Right lobe of liver (tissue), 6 donors: Measurements from ENCODE around the gene AHNAK2. TPM values are rescaled to one million over a fixed set of nuclear protein-coding genes. Genes with fewer than 3 reads are reported as not detected.
"Not testable (repeated sequence)": the region's sequence is repeated elsewhere in the genome, so short reads cannot be mapped to it uniquely, and the experiment has no call there.

Experiments used
- ATAC-seq, 4 donors: fragments of 200-7000 bp; cut with Tn5 transposase; one replicate each; pipeline ENCODE4 v1.9.1; 2020; ENCODE audit warnings: mild to moderate bottlenecking in 4 of 4, moderate library complexity in 4 of 4
- DNase-seq, 3 donors: peaks; one replicate each; pipeline ENCODE4 v3.0.0-alpha.2; 2020
- H3K27ac ChIP-seq, 3 donors: fragments of 200-600 bp; one replicate each; pipeline ENCODE4 v1.8.0; 2022
- H3K27me3 ChIP-seq, 2 donors: fragments of 200-600 bp; one replicate each; pipeline ENCODE4 v1.8.0; 2022
- H3K36me3 ChIP-seq, 4 donors: fragments of 200-600 bp; sonication (generic) in 1 of 4; one replicate each; pipeline versions ENCODE4 v1.5.1 to v1.8.0; 2017 to 2022; ENCODE audit warnings: control low read depth in 1 of 4
- H3K4me1 ChIP-seq, 4 donors: fragments of 200-600 bp; sonication (generic) in 1 of 4; one replicate each; pipeline versions ENCODE4 v1.5.1 to v1.8.0; 2017 to 2022; ENCODE audit warnings: control low read depth in 1 of 4
- H3K4me3 ChIP-seq, 3 donors: fragments of 200-600 bp; one replicate each; pipeline ENCODE4 v1.8.0; 2022
- H3K9me3 ChIP-seq, 4 donors: fragments of 200-600 bp; sonication (generic) in 1 of 4; one replicate each; pipeline versions ENCODE4 v1.5.1 to v1.8.0; 2017 to 2022; ENCODE audit warnings: control low read depth in 1 of 4
- POLR2A ChIP-seq: fragments of 450-650 bp; IDR thresholded peaks from one replicate; pipeline ENCODE4 v1.6.1; 2017; ENCODE audit warnings: antibody characterized with exemption, mild to moderate bottlenecking
- WGBS: methylation state at CpG from one replicate; pipeline ENCODE4 v1.1.6; 2018; ENCODE audit warnings: low coverage, low lambda C conversion rate; ENCODE audit not compliant: insufficient coverage; ENCODE audit errors: missing lambda C conversion rate; 5-methylcytosine and 5-hydroxymethylcytosine counted together
- intact Hi-C, 2 donors: fragments of 100-400 bp; cut with DNase I; formaldehyde crosslinking; loops; one replicate each; pipeline versions ENCODE4 v1.11.2 to v1.14.1; 2022
- total RNA-seq, 6 experiments: library from RNA; depleted of rRNA in 2 of 6; stranded (reverse); fragments of >200 nt in 2 of 6; fragmentation: NEBNext Ultra II Directional in 3 of 6; extraction: Animal tissue kit (Norgen Biotek cat#: 25700) in 3 of 6; gene quantifications; one replicate each; pipeline versions ENCODE4 v1.1.0 to v1.2.4, GENCODE V29; 2016 to 2023
- TF ChIP-seq, protein P1 (sequence below), 4 donors: fragments of 200-600 bp in 3 of 4; fragments of 450-650 bp in 1 of 4; IDR thresholded peaks; one replicate each; pipeline versions ENCODE4 v1.5.1 to v1.8.0; 2016 to 2022; ENCODE audit warnings: antibody characterized with exemption in 4 of 4, mild to moderate bottlenecking in 2 of 4
- donor health status: DM: no; HTN: yes; CAD: no.
- donor health status: DM: no; HTN: no; CAD: no.
- donor health status: DM: no; HTN: no; CAD: no.
- donor health status: DM: no; HTN: yes; CAD: no.
- donor health status: DM: no; HTN: yes; CAD: no.

The AHNAK2 gene
- total RNA-seq, 6 experiments from 2014 or later: 2.1 to 12.2 (median 4.6) TPM

DNA sequence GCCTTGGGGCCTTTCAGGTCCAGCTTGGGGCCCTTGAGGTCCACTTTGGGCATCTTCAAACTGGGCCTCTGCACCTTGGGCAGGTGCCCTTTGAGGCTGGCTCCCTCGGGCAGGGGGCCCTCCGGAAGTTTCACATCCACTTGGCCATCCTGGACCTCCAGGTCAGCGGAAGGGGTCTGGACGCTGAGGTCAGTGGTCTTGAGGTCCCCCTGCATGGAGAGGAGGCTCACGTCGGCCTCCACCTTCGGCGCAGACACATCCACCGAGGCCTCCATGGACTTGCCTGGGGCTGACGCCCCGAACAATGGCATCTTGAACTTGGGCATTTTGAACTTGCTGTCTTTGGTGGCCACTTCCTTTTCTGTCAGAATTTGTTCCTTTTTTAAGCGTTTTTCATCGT is 25.1 kb downstream of the AHNAK2 start:
- Histone ChIP-seq H3K4me3 (no peak overlapping the region), H3K27me3 (peaks cover 0 to 8% of the 10 kb centered on the region in 2 donors), H3K4me1 (no peaks in the 10 kb centered on the region), H3K27ac (no peak overlapping the region), H3K36me3 (no peaks in the 10 kb centered on the region), H3K9me3 (no peaks in the 10 kb centered on the region)
- DNase-seq (peak in 1 of 3 donors; percentile 40), ATAC-seq (no peak)
- TF ChIP-seq POLR2A: no peak
- TF ChIP-seq, protein P1, sequence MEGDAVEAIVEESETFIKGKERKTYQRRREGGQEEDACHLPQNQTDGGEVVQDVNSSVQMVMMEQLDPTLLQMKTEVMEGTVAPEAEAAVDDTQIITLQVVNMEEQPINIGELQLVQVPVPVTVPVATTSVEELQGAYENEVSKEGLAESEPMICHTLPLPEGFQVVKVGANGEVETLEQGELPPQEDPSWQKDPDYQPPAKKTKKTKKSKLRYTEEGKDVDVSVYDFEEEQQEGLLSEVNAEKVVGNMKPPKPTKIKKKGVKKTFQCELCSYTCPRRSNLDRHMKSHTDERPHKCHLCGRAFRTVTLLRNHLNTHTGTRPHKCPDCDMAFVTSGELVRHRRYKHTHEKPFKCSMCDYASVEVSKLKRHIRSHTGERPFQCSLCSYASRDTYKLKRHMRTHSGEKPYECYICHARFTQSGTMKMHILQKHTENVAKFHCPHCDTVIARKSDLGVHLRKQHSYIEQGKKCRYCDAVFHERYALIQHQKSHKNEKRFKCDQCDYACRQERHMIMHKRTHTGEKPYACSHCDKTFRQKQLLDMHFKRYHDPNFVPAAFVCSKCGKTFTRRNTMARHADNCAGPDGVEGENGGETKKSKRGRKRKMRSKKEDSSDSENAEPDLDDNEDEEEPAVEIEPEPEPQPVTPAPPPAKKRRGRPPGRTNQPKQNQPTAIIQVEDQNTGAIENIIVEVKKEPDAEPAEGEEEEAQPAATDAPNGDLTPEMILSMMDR (IDR thresholded peaks at IDR 0.05): no peak
- intact Hi-C loops: no loop called here
- WGBS: 70% methylated on average over 5 of the region's 13 CpGs

DNA sequence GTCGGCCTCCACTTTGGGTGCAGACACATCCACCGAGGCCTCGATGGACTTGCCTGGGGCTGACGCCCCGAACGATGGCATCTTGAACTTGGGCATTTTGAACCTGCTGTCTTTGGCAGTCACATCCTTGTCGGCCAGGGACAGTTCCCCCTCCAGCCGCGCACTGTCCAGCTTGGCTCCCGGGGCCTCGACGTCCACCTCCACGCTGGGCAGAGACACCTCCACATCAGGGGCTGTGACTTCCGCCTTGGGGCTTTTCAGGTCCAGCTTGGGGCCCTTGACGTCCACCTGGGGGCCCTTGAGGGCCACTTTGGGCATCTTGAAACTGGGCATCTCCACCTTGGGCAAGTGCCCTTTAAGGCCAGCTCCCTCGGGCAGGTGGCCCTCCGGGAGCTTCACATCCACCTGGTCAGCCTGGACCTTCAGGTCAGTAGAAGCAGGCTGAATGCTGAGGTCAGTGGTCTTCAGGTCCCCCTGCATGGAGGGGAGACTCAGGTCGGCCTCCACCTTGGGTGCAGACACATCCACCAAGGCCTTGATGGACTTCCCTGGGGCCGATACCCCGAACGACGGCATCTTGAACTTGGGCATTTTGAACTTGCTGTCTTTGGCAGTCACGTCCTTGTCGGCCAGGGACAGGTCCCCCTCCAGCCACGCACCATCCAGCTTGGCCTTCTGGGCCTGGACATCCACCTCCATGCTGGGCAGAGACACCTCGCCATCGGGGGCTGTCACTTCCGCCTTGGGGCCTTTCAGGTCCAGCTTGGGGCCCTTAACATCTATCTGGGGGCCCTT is 26.1 kb downstream of the AHNAK2 start:
- H3K27ac ChIP-seq, H3K4me1 ChIP-seq, DNase-seq, intact Hi-C loops, H3K9me3 ChIP-seq, ATAC-seq, H3K27me3 ChIP-seq, H3K4me3 ChIP-seq, H3K36me3 ChIP-seq: not testable (repeated sequence)
- no CpG with 5 or more reads among the region's 28 CpGs for WGBS

DNA sequence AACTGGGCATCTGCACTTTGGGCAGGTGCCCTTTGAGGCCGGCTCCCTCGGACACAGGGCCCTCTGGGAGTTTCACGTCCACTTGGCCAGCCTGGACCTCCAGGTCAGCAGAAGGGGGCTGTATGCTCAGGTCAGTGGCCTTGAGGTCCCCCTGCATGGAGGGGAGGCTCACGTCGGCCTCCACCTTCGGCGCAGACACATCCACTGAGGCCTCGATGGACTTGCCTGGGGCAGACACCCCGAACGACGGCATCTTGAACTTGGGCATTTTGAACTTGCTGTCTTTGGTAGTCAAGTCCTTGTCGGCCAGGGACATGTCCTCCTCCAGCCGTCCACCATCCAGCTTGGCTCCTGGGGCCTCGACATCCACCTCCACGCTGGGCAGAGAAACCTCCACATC is 27.5 kb downstream of the AHNAK2 start:
- DNase-seq, H3K4me3 ChIP-seq, H3K9me3 ChIP-seq, H3K4me1 ChIP-seq, H3K27ac ChIP-seq, H3K36me3 ChIP-seq, H3K27me3 ChIP-seq, intact Hi-C loops, ATAC-seq: not testable (repeated sequence)
- WGBS: no CpG with 5 or more reads among the region's 15 CpGs

DNA sequence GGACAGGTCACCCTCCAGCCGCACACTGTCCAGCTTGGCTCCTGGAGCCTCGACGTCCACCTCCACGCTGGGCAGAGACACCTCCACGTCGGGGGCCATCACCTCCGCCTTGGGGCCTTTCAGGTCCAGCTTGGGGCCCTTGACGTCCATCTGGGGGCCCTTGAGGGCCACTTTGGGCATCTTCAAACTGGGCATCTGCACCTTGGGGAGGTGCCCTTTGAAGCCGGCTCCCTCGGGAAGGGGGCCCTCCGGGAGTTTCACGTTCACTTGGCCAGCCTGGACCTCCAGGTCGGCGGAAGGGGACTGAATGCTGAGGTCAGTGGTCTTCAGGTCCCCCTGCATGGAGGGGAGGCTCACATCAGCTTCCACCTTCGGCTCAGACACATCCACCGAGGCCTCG is 28.2 kb downstream of the AHNAK2 start:
- Histone ChIP-seq H3K36me3 (no peaks in the 10 kb centered on the region), H3K4me1 (no peaks in the 10 kb centered on the region)

DNA sequence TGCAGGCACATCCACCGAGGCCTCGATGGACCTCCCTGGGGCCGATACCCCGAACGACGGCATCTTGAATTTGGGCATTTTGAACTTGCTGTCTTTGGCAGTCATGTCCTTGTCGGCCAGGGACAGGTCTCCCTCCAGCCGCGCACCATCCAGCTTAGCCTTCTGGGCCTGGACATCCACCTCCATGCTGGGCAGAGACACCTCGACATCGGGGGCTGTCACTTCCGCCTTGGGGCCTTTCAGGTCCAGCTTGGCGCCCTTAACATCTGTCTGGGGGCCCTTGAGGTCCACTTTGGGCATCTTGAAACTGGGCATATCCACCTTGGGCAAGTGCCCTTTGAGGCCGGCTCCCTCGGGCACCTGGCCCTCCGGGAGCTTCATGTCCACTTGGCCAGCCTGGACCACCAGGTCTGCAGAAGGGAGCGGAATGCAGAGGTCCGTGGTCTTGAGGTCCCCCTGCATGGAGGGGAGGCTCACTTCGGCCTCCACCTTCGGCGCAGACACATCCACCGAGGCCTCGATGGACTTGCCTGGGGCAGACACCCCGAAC is 28.7 kb downstream of the AHNAK2 start:
- H3K9me3 ChIP-seq, H3K27me3 ChIP-seq, H3K36me3 ChIP-seq, intact Hi-C loops, H3K4me1 ChIP-seq, H3K27ac ChIP-seq, H3K4me3 ChIP-seq, ATAC-seq, DNase-seq: not testable (repeated sequence)
- 60% methylated on average over 1 of the region's 24 CpGs for WGBS

More for the DNA sequence above, 28.2 kb downstream of the AHNAK2 start:
- H3K4me3 ChIP-seq: no peak overlapping the region
- H3K27ac ChIP-seq: no peak overlapping the region
- no peaks in the 10 kb centered on the region for H3K27me3 ChIP-seq
- TF ChIP-seq POLR2A: no peak
- TF ChIP-seq, protein P1 (IDR thresholded peaks at IDR 0.05): no peak
- ATAC-seq (no peak), DNase-seq (no peak)
- H3K9me3 ChIP-seq: no peaks in the 10 kb centered on the region
- intact Hi-C loops: no loop called here
- WGBS: no CpG with 5 or more reads among the region's 17 CpGs

DNA sequence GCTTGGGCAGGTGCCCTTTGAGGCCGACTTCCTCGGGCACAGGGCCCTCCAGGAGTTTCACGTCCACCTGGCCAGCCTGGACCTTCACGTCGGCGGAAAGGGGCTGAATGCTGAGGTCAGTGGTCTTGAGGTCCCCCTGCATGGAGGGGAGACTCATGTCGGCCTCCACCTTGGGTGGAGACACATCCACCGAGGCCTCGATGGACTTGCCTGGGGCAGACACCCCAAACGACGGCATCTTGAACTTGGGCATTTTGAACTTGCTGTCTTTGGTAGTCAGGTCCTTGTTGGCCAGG is 29.5 kb downstream of the AHNAK2 start:
- Histone ChIP-seq H3K4me1 (no peaks in the 10 kb centered on the region), H3K9me3 (no peaks in the 10 kb centered on the region), H3K27ac (no peak overlapping the region), H3K36me3 (no peaks in the 10 kb centered on the region), H3K27me3 (no peaks in the 10 kb centered on the region), H3K4me3 (no peak overlapping the region)
- intact Hi-C loops: no loop called here
- ATAC-seq: no peak
- no peak for TF ChIP-seq POLR2A
- TF ChIP-seq, protein P1 (IDR thresholded peaks at IDR 0.05): no peak
- WGBS: no CpG with 5 or more reads among the region's 11 CpGs
- DNase-seq: peak in 1 of 3 donors; percentile 50

DNA sequence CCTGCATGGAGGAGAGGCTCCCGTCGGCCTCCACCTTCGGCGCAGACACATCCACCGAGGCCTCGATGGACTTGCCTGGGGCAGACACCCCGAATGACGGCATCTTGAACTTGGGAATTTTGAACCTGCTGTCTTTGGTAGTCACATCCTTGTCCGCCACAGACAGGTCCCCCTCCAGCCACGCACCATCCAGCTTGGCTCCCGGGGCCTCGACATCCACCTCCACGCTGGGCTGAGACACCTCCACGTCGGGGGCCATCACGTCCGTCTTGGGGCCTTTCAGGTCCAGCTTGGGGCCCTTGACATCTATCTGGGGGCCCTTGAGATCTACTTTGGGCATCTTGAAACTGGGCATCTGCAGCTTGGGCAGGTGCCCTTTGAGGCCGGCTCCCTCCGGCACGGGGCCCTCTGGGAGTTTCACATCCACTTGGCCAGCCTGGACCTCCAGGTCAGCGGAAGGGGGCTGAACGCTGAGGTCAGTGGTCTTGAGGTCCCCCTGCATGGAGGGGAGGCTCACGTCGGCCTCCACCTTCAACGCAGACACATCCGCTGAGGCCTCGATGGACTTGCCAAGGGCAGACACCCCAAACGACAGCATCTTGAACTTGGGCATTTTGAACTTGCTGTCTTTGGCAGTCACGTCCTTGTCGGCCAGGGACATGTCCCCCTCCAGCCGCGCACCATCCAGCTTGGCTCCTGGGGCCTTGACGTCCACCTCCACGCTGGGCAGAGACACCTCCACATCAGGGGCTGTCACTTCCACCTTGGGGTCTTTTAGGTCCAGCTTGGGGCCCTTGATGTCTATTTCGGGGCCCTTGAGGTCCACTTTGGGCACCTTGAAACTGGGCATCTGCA is 30.1 kb downstream of the AHNAK2 start:
- DNase-seq, H3K36me3 ChIP-seq, H3K27ac ChIP-seq, H3K27me3 ChIP-seq, H3K4me1 ChIP-seq, H3K4me3 ChIP-seq, intact Hi-C loops, ATAC-seq, H3K9me3 ChIP-seq: not testable (repeated sequence)
- 87% methylated on average over 11 of the region's 35 CpGs for WGBS

DNA sequence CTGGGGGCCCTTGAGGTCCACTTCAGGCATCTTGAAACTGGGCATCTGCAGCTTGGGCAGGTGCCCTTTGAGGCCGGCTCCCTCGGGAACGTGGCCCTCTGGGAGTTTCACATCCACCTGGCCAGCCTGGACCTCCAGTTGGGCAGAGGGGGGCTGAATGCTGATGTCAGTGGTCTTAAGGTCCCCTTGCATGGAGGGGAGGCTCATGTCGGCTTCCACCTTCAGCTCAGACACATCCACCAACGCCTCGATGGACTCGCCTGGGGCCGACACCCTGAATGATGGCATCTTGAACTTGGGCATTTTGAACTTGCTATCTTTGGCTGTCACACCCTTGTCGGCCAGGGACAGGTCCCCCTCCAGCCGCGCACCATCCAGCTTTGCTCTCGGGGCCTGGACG is 31.0 kb downstream of the AHNAK2 start:
- H3K27me3 ChIP-seq, H3K9me3 ChIP-seq, H3K4me3 ChIP-seq, H3K4me1 ChIP-seq, H3K27ac ChIP-seq, ATAC-seq, intact Hi-C loops, H3K36me3 ChIP-seq, DNase-seq: not testable (repeated sequence)
- whole genome bisulfite sequencing: 60% methylated on average over 1 of the region's 13 CpGs
